Measurements from ENCODE around the gene SEMA4A. TPM values are rescaled to one million over a fixed set of nuclear protein-coding genes. Genes with fewer than 3 reads are reported as not detected.

SEMA4A gene
- total and polyA plus RNA-seq, 9 donors, result 2.1 to 9.0 (median 3.7) TPM

GRCh38 chr1:156226116-156226538 lies 72.7 kb downstream of the SEMA4A start:
- no peak for DNase-seq
- TF ChIP-seq EP300 (IDR thresholded peaks at IDR 0.05) (no peak), CTCF (IDR thresholded peaks at IDR 0.05) (no peak), POLR2A (IDR thresholded peaks at IDR 0.05) (no peak)
- no peak overlapping the region for H3K27ac ChIP-seq
- no peaks in the 10 kb centered on the region for H3K27me3 ChIP-seq
- no peaks in the 10 kb centered on the region for H3K36me3 ChIP-seq
- no peak overlapping the region for H3K4me3 ChIP-seq
- 78 to 88% (median 87%) methylated on average over 2 of the region's 2 CpGs for WGBS, 3 donors
- no peaks in the 10 kb centered on the region for H3K9me3 ChIP-seq
- intact Hi-C loops (cut with DNase I), result loop anchor here in 3 of 4 donors (2.0 to 5.0 kb wide), 3 partner anchors 74 to 135 kb away; partner anchors contain the start of gene SEMA4A (in 1 of the 3)
- no peaks in the 10 kb centered on the region for H3K4me1 ChIP-seq (ENCODE audit: insufficient read depth)

GRCh38 chr1:156226782-156227181 lies 73.4 kb downstream of the SEMA4A start:
- DNase-seq, result no peak
- H3K9me3 ChIP-seq, result no peaks in the 10 kb centered on the region
- H3K27ac ChIP-seq, result no peak overlapping the region
- H3K4me1 ChIP-seq (ENCODE audit: insufficient read depth), result no peaks in the 10 kb centered on the region
- H3K36me3 ChIP-seq, result no peaks in the 10 kb centered on the region
- intact Hi-C loops (cut with DNase I), result loop anchor here in 3 of 4 donors (2.0 to 5.0 kb wide), 3 partner anchors 74 to 136 kb away; partner anchors contain the start of gene SEMA4A (in 1 of the 3)
- WGBS, 3 donors, result 74 to 81% (median 80%) methylated on average over 4 of the region's 4 CpGs
- H3K4me3 ChIP-seq, result no peak overlapping the region
- H3K27me3 ChIP-seq, result no peaks in the 10 kb centered on the region
- TF ChIP-seq POLR2A (IDR thresholded peaks at IDR 0.05) (no peak), CTCF (IDR thresholded peaks at IDR 0.05) (no peak)

Small RNAs within 50 kb of the gene (small RNA-seq; reads per million reads assigned to genes)
- gene RF00568, result not detected

Other genes starting within 250 kb of the SEMA4A start
- 10 to 100 TPM; 10.9 to 26.9 (median 23.0) TPM for gene RIT1, start 242.2 kb upstream of the SEMA4A start, total RNA-seq
- gene RIT1, start 242.2 kb upstream of the SEMA4A start, polyA plus RNA-seq, result 10 to 100 TPM in 1 of 2 donors, 1 to 10 TPM in 1; 8.6 to 20.2 TPM
- 10 to 100 TPM; 38.1 to 61.1 (median 46.4) TPM for gene KHDC4, start 219.2 kb upstream of the SEMA4A start, total RNA-seq
- 10 to 100 TPM; 35.4 to 47.1 TPM for gene KHDC4, start 219.2 kb upstream of the SEMA4A start, polyA plus RNA-seq
- not detected for gene RXFP4, start 211.9 kb upstream of the SEMA4A start, total RNA-seq
- not detected for gene RXFP4, start 211.9 kb upstream of the SEMA4A start, polyA plus RNA-seq
- 100 to 1,000 TPM in 1 of 7 donors, 10 to 100 TPM in 6; 41.0 to 221 (median 63.3) TPM for gene ARHGEF2, start 175.0 kb upstream of the SEMA4A start, total RNA-seq
- 100 to 1,000 TPM in 1 of 2 donors, 10 to 100 TPM in 1; 36.3 to 108 TPM for gene ARHGEF2, start 175.0 kb upstream of the SEMA4A start, polyA plus RNA-seq
- gene SSR2, start 132.6 kb upstream of the SEMA4A start, total RNA-seq, result 100 to 1,000 TPM; 261 to 496 (median 272) TPM
- gene SSR2, start 132.6 kb upstream of the SEMA4A start, polyA plus RNA-seq, result 100 to 1,000 TPM; 465 to 601 TPM
- gene UBQLN4, start 99.8 kb upstream of the SEMA4A start, total RNA-seq, result 10 to 100 TPM; 14.2 to 38.0 (median 26.6) TPM
- gene UBQLN4, start 99.8 kb upstream of the SEMA4A start, polyA plus RNA-seq, result 10 to 100 TPM; 16.3 to 33.9 TPM
- gene LAMTOR2, start 98.8 kb upstream of the SEMA4A start, total RNA-seq, result 10 to 100 TPM; 20.1 to 66.1 (median 24.9) TPM
- gene LAMTOR2, start 98.8 kb upstream of the SEMA4A start, polyA plus RNA-seq, result 10 to 100 TPM; 20.1 to 41.2 TPM
- gene RAB25, start 92.4 kb upstream of the SEMA4A start, total RNA-seq, result 10 to 100 TPM in 1 of 7 donors, 1 to 10 TPM in 4, under 1 TPM in 2; 0.45 to 38.6 (median 3.5) TPM
- gene RAB25, start 92.4 kb upstream of the SEMA4A start, polyA plus RNA-seq, result under 1 TPM in 1 of 2 donors, not detected in 1; 0.28 TPM
- 10 to 100 TPM in 4 of 7 donors, 1 to 10 TPM in 3; 3.5 to 12.4 (median 10.2) TPM for gene MEX3A, start 71.1 kb upstream of the SEMA4A start, total RNA-seq
- 1 to 10 TPM; 5.6 to 6.6 TPM for gene MEX3A, start 71.1 kb upstream of the SEMA4A start, polyA plus RNA-seq
- gene LMNA, start 38.9 kb upstream of the SEMA4A start, total RNA-seq, result 100 to 1,000 TPM; 197 to 609 (median 377) TPM
- gene LMNA, start 38.9 kb upstream of the SEMA4A start, polyA plus RNA-seq, result 100 to 1,000 TPM in 1 of 2 donors, 10 to 100 TPM in 1; 50.1 to 157 TPM
- gene SLC25A44, start 40.5 kb downstream of the SEMA4A start, total RNA-seq, result 10 to 100 TPM in 6 of 7 donors, 1 to 10 TPM in 1; 6.8 to 20.9 (median 16.8) TPM
- 10 to 100 TPM in 1 of 2 donors, 1 to 10 TPM in 1; 7.3 to 21.0 TPM for gene SLC25A44, start 40.5 kb downstream of the SEMA4A start, polyA plus RNA-seq
- 10 to 100 TPM; 36.6 to 84.2 (median 53.0) TPM for gene PMF1, start 59.4 kb downstream of the SEMA4A start, total RNA-seq
- gene PMF1, start 59.4 kb downstream of the SEMA4A start, polyA plus RNA-seq, result 10 to 100 TPM; 35.0 to 70.6 TPM
- 1 to 10 TPM; 1.4 to 4.6 (median 2.0) TPM for gene BGLAP, start 88.6 kb downstream of the SEMA4A start, total RNA-seq
- gene BGLAP, start 88.6 kb downstream of the SEMA4A start, polyA plus RNA-seq, result 1 to 10 TPM in 1 of 2 donors, not detected in 1; 1.4 TPM
- 1 to 10 TPM in 4 of 7 donors, under 1 TPM in 3; 0.25 to 1.8 (median 1.3) TPM for gene PAQR6, start 94.5 kb downstream of the SEMA4A start, total RNA-seq
- under 1 TPM; 0.67 to 0.72 TPM for gene PAQR6, start 94.5 kb downstream of the SEMA4A start, polyA plus RNA-seq
- gene SMG5, start 129.2 kb downstream of the SEMA4A start, total RNA-seq, result 10 to 100 TPM; 31.5 to 54.6 (median 44.6) TPM
- gene SMG5, start 129.2 kb downstream of the SEMA4A start, polyA plus RNA-seq, result 10 to 100 TPM; 30.1 to 31.1 TPM
- 1 to 10 TPM in 6 of 7 donors, under 1 TPM in 1; 0.80 to 3.3 (median 2.2) TPM for gene TMEM79, start 130.7 kb downstream of the SEMA4A start, total RNA-seq
- gene TMEM79, start 130.7 kb downstream of the SEMA4A start, polyA plus RNA-seq, result 1 to 10 TPM; 1.2 to 2.1 TPM
- 10 to 100 TPM; 20.2 to 47.9 (median 32.3) TPM for gene GLMP, start 142.1 kb downstream of the SEMA4A start, total RNA-seq
- gene GLMP, start 142.1 kb downstream of the SEMA4A start, polyA plus RNA-seq, result 10 to 100 TPM; 33.0 to 42.0 TPM
- gene VHLL, start 145.7 kb downstream of the SEMA4A start, total RNA-seq, result under 1 TPM in 4 of 7 donors, not detected in 3; 0.33 to 0.56 (median 0.40) TPM
- not detected for gene VHLL, start 145.7 kb downstream of the SEMA4A start, polyA plus RNA-seq
- gene CCT3, start 184.7 kb downstream of the SEMA4A start, total RNA-seq, result 100 to 1,000 TPM; 157 to 228 (median 175) TPM
- gene CCT3, start 184.7 kb downstream of the SEMA4A start, polyA plus RNA-seq, result 100 to 1,000 TPM; 119 to 230 TPM
- gene TSACC, start 184.9 kb downstream of the SEMA4A start, total RNA-seq, result not detected
- gene TSACC, start 184.9 kb downstream of the SEMA4A start, polyA plus RNA-seq, result under 1 TPM in 1 of 2 donors, not detected in 1; 1.00 TPM
- 10 to 100 TPM in 4 of 7 donors, 1 to 10 TPM in 3; 2.3 to 27.4 (median 13.6) TPM for gene RHBG, start 215.6 kb downstream of the SEMA4A start, total RNA-seq
- 10 to 100 TPM in 1 of 2 donors, 1 to 10 TPM in 1; 2.5 to 19.5 TPM for gene RHBG, start 215.6 kb downstream of the SEMA4A start, polyA plus RNA-seq